ENCODE results near the gene SDK1.

GRCh38 chr7:3927446-3928110 is 626.5 kb downstream of the SDK1 start:
- TF ChIP-seq CTCF (IDR thresholded peaks at IDR 0.05): no peak
- no peak for TF ChIP-seq POLR2AphosphoS5 (IDR thresholded peaks at IDR 0.05)
- no peak for TF ChIP-seq EP300 (IDR thresholded peaks at IDR 0.05)
- TF ChIP-seq POLR2A (IDR thresholded peaks at IDR 0.05): no peak
